GM18511 (cell line): ENCODE results near the gene NIT1.
"Not testable (repeated sequence)": the region's sequence is repeated elsewhere in the genome, so short reads cannot be mapped to it uniquely, and the experiment has no call there.

Experiments used
- ATAC-seq: cut with Tn5 transposase; IDR thresholded peaks from one replicate; pipeline ENCODE4 v1.9.1; 2021; ENCODE audit warnings: mild to moderate bottlenecking, moderate library complexity; ENCODE audit not compliant: unreplicated experiment

The NIT1 gene

DNA sequence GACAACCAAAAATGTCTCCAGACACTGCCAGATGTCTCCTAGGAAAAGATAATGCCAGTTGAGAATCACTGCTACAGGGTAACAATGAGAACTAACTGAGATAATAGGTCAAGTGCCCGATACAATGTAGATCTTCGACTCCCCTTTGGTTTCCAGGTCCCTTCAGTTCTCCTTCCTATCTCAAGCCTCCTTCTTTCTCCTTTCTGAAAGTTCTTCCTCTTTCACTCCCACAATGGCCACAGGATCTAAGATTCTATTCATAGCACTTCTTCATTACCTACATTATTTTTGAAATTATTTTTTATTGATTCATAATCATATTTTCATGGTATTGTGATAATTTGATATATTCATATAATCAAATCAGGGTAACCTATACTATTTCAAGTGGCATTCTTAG lies 6.4 kb upstream of the NIT1 start:
- ATAC-seq = no peak

DNA sequence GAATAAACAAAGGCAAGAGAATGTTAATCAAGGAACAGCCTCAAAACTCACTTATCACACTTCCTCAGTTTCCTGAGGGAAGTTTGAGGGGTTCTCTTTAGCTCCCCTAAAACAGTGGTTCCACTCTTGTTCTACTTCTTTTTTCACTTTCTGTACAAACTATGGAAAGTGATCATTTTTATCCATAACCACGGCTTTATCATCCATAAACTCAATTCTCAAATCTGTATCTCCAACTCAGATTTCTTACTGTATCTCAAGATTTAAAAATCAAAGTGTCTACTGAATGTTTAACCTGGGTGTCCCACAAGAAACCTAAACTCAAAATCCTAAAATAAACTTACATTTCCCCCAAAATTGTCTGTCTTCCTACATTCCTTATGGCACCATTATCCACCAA lies 4.0 kb upstream of the NIT1 start:
- no peak for ATAC-seq

DNA sequence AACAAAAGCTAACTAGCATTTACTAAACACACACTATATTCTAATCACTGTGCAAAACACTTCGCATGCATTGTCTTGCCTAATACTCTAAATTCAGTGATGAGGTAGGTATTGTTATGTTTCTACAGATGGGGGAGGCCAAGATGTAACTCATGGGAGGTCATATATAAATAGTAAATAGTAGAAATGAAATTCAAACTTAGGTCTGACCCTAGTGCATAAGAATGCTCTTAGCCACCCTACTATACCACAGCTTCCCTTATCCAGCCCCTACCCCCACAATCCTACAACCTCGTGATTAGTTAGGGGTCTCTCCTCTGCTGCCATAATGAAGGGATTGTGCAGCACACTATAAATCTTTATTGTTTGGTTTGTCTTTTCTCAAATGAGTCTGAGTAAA lies 3.3 kb upstream of the NIT1 start:
- ATAC-seq = no peak

DNA sequence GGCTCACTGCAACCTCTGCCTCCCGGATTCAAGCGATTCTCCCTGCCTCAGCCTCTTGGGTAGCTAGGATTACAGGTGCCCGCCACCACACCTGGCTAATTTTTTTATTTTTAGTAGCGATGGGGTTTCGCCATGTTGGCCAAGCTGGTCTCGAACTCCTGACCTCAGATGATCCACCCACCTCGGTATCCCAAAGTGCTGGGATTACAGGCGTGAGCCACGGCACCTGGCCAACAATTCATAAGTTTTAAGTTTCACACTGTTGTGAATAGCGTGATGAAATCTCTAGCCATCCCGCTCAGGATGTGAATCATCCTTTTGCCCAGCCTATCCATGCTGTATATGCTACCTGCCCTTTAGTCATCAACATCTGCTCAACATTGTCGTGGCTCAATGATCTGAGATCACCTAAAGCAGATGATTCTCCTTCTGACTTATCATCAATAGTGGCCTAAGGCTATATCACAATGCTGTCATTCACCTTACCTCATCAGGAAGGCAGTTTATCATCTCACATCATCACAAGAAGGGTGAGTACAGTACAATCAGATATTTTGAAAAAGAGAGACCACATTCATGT lies 2.7 kb upstream of the NIT1 start:
- no peak for ATAC-seq

DNA sequence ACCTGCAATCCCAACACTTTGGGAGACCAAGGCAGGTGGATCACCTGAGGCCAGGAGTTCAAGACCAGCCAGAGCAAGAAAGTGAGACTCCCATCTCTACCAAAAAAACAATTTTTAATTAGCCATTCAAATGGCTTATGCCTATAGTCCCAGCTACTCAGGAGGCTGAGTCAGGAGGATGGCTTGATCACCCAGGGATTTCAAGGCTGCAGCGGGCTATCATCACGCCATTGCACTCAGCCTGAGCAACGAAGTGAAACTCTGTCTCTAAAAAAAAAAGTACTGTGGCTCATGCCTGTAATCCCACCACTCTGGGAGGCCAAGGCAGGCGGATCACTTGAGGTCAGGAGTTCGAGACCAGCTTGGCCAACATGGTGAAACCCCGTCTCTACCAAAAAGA lies 1.9 kb upstream of the NIT1 start:
- not testable (repeated sequence) for ATAC-seq

DNA sequence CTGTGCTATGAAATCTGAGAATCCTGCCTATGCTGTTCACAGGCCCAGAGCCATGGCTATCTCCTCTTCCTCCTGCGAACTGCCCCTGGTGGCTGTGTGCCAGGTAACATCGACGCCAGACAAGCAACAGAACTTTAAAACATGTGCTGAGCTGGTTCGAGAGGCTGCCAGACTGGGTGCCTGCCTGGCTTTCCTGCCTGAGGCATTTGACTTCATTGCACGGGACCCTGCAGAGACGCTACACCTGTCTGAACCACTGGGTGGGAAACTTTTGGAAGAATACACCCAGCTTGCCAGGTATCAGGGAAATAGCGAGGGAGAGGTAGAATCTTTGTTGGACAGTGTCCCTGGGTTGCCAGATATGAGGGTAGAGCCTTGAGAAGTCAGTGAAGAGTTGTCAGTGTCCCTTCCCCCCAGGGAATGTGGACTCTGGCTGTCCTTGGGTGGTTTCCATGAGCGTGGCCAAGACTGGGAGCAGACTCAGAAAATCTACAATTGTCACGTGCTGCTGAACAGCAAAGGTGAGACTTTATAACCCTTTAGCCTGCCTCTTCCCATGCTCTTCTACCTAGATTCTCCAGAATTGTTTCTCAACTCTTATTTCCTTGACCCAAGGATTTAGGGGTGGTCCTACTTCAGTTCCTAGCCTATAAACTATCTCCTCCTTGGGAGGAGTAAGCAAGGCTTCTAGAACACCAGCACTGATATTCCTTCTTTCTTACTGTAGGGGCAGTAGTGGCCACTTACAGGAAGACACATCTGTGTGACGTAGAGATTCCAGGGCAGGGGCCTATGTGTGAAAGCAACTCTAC lies 1.4 kb downstream of the NIT1 start:
- no peak for ATAC-seq

DNA sequence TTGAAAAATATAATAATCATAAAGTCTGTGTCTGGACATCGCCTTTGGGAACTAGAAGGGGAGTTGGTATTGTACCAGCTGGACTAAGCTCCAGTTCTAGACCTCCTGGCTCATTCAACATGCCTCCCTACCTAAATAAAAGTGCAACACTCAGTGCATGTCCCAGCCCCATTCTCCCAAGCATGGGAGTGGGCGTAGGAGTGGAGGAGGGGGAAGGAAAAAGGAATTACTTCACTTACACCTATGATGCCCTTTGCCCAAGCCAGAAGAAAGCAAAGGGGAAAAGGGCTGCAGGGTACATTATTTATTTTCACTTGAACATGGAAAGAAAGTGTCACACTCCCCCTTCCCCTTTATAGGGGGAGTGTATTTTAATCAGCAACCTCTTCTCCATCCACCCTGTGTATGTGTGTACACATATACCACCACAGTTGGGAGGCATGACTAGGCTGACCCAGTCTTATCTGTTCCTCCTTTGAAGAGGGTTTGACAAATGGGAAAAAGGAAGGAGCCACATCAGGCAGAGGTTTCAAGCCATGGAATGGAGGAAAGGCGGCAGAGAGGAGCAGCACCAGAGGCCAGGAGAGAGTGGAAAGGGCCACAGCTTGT lies 3.2 kb downstream of the NIT1 start:
- no peak for ATAC-seq

DNA sequence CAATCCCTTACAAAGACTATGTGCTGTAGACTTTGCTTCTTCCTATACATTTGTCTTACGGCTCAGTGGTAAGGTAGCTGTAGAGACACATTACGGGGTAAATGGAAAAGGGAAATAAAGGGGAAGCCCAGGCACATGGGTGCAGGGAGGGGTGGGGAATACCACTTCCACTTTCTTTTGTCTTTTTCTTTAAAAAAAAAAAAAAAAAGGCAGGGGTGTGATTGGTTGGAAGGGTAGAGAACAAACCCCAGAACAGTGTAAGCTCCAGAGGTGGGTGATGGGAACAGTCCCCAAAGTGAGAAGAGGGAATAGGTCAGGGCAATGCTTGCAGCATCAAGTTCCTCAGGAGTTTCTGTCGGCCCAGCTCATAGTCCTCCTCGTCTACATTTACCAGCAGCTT lies 3.9 kb downstream of the NIT1 start:
- ATAC-seq = no peak

DNA sequence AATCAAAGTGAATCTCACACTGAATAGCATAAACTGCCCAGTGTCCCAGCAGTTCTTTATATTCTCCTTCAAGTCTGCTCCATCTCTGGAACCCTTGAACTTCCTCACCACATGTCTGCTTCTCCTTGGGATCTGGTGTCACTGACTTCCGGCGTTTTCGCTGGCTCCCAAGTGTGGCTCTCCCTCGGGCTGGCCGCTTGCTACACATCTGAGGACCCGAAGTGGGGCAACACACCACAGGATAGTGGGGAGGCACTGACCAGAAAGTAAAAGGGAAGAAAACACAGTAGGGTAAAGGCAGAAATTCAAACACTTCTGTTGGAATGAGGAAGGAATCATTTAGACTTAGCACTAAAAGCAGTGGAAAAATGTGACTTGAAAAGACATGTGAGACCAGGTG lies 5.1 kb downstream of the NIT1 start:
- ATAC-seq = no peak

DNA sequence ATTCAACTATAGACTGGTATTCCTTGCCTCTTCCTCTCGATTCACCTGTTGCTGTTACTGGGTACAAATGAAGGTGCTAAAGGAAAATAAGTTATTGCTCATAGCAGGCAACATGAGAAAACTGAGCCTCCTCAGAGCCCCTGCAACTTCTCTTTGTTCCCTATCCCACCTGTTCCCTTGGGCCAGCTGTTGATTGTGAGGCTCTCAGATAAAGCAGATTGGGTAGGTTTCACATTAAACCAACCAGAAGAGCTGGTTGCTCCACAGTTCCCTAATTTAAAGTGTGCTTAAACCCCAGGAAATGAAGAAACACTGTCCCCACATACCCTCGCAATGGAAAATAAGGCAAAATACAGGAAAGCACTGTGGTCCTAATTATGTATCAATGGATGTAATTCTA lies 9.7 kb downstream of the NIT1 start:
- ATAC-seq = no peak

DNA sequence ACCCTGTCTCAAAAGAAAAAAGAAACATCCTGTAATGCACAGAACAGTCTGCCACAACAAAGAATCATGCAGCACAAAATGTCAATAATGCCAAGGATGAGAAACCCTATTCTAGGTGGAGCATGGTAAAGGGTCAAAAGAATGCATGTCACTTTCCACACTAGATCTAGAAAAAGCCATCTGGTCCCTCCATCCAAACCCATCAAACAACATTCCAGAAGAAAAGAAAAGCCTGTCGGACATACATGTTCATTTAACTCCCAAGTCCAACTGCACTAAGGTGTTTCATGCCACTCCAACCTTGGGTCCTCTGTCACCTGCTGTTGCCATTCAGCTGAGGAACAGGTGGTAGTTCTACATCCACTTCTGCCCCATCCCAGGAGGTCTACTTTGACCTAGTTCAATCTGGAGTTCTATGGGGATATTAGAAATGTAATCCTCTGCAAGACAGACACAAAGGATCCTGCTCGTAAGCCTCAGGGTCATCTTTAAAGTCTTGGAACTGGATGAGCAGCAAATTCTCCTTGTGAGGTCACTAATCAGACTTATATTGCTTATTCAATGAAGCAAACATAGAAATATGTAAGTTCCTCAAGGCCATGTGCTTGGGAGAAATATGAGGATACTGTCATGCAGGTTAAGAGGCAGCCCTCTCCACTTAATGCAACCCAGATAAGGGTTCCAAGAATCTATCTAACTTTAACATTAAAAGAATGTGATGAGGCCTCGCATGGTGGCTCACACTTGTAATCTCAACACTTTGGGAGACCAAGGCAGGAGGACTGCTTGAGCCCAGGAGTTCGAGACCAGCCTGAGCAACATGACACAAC lies 10.9 kb downstream of the NIT1 start:
- ATAC-seq = no peak

DNA sequence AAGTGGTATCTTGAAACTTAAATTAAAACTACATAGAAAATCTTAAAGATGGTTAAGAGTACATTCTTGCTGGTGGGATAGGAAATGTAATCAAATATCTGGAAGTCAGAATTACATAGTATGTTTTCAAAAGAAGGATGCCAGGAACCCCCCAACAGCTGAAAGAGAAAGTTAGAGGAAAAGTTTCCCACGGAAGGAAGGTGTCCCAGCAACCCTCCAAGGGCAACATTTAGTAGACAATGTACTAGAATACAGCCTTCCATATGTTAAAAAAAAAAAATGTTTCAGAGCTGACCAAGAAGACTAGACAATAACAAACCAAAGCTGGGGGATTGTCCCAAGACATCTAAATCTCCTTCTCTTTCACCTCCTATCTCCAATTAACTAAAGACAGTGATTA lies 12.4 kb downstream of the NIT1 start:
- ATAC-seq = no peak

DNA sequence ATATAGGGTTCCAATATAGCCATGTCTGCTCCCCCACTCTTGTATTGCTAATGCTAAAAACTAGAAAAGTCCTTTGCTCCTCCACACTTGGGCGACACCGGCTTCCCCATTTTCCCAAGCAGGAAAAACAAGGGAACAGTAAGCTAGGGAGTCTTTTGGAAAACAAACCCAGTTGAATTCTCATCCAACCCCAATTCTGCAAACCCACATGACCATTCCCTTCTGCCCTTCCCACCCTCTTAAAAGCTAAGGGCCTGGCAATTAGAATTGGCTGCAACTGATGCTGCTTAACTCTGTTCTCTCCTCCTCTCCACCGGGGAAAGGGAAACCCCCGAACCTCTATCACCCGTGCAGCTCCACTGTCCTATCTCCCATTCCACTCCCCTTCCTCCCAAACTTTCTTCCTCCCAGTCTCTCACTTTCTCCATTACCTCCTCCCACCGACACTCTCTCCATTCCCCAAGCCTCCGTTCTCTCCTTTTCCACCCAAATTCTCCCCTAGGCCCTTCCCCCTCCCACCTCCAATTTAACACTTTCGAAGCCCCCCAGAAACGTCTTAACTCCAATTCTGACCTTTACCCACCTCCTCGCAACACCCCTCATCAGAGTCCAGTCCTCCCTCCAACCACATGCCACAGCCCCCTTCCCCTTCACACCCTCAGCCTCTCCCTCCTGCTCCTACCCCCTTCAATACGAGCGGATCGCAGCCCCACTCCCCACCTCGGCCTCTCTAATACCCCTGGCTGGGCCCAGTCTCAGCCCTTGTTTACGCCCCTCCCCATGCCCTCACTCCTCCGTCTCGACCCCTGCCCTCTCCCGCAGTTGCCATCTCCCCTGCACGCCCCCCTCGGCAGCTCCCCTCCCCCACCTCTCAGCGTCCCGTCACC lies 13.9 kb downstream of the NIT1 start:
- ATAC-seq = no peak

DNA sequence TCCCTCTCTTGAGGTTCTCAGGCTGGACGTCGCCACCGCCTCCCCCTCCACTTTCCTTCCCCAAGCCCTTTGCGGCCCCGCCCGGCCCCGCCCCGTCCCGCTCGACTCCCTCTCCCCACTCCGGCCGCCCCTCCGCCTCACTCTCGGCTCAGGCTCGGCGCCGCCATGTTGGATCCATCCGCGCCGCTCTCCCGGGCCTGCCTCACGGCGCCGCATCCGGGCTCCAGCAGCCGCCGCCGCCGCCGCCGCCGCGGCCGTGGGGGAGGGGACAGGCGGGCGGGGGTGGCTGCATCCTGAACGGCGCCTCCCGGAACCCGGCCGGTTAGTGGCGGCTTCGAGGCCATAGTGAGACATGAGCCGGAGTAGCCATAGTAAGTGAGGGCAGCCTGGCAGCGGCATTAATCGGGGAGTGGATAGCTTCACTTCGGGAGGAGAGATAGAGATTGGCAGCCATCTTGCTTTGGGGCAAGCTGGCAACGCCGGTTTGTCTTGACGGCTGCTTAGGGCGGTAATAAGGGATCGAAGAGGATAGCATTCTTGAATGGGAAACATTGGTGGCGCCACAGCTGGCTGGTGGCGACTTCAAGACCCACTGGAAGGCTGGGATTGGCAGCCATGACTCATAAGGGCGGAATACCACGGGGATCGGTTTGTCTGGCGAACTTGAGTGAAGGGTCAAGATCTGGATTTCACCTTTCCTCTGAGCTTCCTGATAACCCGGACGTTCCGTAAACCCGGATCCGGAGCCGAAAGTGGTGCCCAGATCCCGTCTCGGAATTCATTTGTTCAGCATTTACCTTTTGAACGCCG lies 14.7 kb downstream of the NIT1 start, which contains the start of gene DEDD:
Gene DEDD, minus strand, starts transcription at position 258 of the 810 bp plus-strand sequence. CDS start 8,205 bp downstream, outside the sequence.
- ATAC-seq = peak; percentile 97

DNA sequence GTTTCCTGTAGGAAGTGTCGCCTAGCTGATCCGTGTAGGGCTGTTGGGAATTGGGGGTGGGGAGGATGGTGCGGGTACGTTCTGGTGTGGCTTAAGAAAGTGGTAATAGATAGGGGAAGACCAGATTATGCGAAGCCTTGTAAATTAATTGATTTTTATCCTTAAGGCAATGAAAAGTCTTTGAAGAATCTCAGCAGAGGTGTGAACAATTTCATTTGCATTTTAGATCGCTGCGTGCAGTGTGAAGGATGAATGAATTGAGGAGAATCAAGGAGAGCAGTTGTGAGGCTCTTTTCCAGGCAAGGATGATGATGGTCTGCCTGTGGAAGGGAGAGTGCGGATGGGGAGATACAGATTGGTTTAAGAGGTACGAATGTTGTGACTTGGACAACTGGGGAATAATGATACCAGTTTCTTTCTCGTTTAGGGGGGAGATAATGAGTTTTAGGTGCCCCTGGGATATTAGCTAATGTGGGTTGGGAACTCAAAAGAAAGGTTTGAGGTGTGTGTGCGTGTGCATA lies 15.4 kb downstream of the NIT1 start:
- peak; percentile 8 for ATAC-seq

DNA sequence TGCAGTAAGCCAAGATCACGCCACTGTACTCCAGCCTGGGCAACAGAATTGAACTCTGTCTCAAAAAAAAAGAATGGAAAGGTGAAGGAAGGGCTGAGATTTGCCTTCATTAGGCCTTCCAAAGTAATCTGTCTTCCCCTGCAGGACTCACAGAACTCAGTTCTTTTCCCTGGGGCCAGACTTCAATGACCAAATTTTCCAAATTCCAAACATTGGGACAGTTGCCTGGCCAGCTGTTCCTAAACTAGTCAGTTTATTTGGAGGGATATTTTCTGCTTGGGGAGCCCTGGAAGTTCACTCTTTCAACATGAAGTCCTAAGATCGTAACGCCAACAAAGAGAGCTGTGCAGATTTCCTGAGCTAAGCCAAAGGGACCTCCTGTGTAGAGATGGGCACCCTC lies 20.0 kb downstream of the NIT1 start:
- ATAC-seq = no peak

DNA sequence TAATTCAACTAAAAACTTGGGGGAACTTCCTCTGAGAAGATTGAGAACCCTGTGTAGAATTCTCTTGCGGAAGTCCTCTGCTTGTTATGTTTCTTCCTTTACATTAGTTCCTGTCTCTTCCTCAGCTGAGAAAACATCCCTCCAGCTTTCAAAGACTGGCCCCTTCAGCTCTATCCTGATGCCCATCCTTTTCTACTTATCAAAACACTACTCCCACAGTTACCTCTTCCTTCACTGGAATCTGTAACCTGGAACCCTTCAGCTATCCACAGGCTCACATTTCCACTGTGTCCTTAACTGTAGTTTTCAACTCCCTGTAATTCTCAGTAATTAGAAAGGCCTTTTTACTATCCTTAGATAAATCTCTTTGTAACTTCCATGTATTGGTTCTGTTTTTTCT lies 20.5 kb downstream of the NIT1 start:
- ATAC-seq = no peak

DNA sequence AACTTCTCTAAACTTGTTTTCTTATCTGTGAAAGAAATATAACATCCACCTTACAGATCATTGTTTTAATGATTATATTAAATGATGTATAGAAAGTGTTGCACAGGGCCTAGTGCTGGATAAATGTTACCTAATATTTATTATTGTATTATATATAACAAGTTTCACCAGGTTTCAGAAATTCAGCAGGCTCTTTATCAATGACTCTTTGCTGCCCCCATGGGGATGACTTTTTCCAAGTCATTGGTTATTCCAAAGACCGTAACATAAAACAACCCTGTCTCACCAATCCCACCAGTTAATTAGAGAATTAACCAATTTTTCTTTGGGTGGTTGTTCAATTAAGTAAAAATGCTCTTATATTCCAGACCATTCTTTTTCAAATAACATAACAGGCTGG lies 21.9 kb downstream of the NIT1 start:
- no peak for ATAC-seq

DNA sequence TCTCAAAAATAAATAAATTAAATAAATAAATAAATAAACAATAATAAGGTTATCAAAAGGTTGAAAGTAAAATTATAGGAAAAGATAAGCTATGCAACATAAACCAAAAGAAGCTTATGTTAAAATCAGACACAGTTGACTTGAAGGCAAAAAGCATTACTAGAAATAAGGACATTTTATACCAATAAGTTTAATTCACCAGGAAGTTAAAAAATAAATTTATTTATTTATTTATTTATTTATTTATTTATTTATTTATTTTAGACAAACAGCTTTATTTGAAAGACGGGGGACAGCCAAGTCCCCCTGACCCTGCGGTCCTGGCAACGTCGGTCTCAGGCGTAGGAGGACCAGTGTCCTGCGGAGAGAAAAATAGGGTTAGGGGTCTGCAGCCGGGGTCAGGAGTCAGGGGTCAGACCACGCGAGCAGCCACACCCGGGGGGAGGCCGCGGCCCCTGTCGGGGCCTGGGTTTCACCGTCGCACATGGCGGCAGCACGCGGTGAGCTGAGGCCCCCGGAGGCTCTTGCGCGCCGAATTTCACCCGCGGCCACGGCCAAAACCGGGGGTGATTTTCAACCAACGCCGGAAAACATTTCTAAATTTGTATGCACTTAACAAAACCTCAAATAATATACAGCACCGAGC lies 23.0 kb downstream of the NIT1 start:
- ATAC-seq = no peak
